HCT116 (cell line): Measurements from ENCODE around the gene BRD7. TPM values are rescaled to one million over a fixed set of nuclear protein-coding genes. Genes with fewer than 3 reads are reported as not detected.

Source experiments
- ATAC-seq: fragments of 200-7000 bp; cut with Tn5 transposase; 2 replicates; pipeline ENCODE4 v1.9.1; 2020; ENCODE audit warnings: mild to moderate bottlenecking, moderate library complexity
- BruUV-seq: library from RNA; stranded (reverse); fragments of 400-500 nt; replicated peaks from 2 replicates; lab custom pipeline; 2021; lab: Mats Ljungman, UMichigan
- CTCF ChIA-PET: fragments of 300-600 bp; sonication (Branson Sonifier 250); formaldehyde crosslinking; loops from one replicate; lab custom pipeline; 2021; ENCODE audit warnings: antibody characterized with exemption; lab: Charles Lee
- POLR2A ChIA-PET: fragments of 300-600, 350-600 bp; sonication (Branson Sonifier 250); formaldehyde crosslinking; loops from one replicate; lab custom pipeline; 2021; ENCODE audit warnings: antibody characterized with exemption; lab: Charles Lee
- RAD21 ChIA-PET, 2 experiments: fragments of 300-600 bp; sonication (Branson Sonifier 250); formaldehyde crosslinking; loops; one replicate each; lab custom pipeline; 2023; ENCODE audit warnings: low total read pairs in 2 of 2; ENCODE audit not compliant: uncharacterized antibody in 2 of 2, unreplicated experiment in 2 of 2, low non-redundant PET in 1 of 2; lab: Charles Lee
- DNase-seq: peaks from one replicate; pipeline ENCODE4 v3.0.0-alpha.2; 2010; ENCODE audit warnings: low read depth, low spot score
- H2AFZ ChIP-seq: fragments of 200-600 bp; shearing (Covaris generic), sonication (generic); 2 replicates; pipeline ENCODE4 v1.6.1; 2017; ENCODE audit warnings: low read depth, mixed run types, mixed read lengths, antibody characterized with exemption, low read length; ENCODE audit not compliant: poor library complexity, severe bottlenecking
- H3K27ac ChIP-seq: 2 replicates; pipeline ENCODE4 v1.5.1; 2012; ENCODE audit warnings: low read depth, low read length
- H3K27me3 ChIP-seq: fragments of 200-600 bp; sonication (generic); 2 replicates; pipeline ENCODE4 v1.6.1; 2016; ENCODE audit warnings: mixed run types, low read length, mixed read lengths; ENCODE audit not compliant: insufficient read depth
- H3K36me3 ChIP-seq, 2 experiments: fragments of 200-500 bp in 1 of 2; fragments of 200-600 bp in 1 of 2; sonication (Bioruptor generic) in 1 of 2; sonication (generic) in 1 of 2; 2 replicates each; pipeline versions ENCODE4 v1.5.1 to v1.6.1; 2014 to 2016; ENCODE audit warnings: low read length in 2 of 2, inconsistent platforms in 1 of 2, mixed read lengths in 1 of 2, mixed run types in 1 of 2; ENCODE audit not compliant: insufficient read depth in 2 of 2, control insufficient read depth in 1 of 2
- H3K4me1 ChIP-seq, 2 experiments: fragments of 200-600 bp in 1 of 2; sonication (generic) in 1 of 2; 2 replicates each; pipeline versions ENCODE4 v1.5.1 to v1.6.1; 2012 to 2017; ENCODE audit warnings: low read length in 2 of 2, inconsistent platforms in 1 of 2, mild to moderate bottlenecking in 1 of 2, mixed read lengths in 1 of 2, mixed run types in 1 of 2, moderate library complexity in 1 of 2; ENCODE audit not compliant: insufficient read depth in 2 of 2, control insufficient read depth in 1 of 2
- H3K4me2 ChIP-seq: fragments of 200-600 bp; sonication (generic); 2 replicates; pipeline ENCODE4 v1.6.1; 2017; ENCODE audit warnings: mixed run types, low read length, mixed read lengths
- H3K4me3 ChIP-seq, 2 experiments: fragments of 200-600 bp in 1 of 2; sonication (generic) in 1 of 2; replicated peaks in 1 of 2; 2 replicates each; pipeline ENCODE4 v1.5.1; 2011 to 2016; ENCODE audit warnings: low read length in 2 of 2, control low read depth in 1 of 2, low read depth in 1 of 2, mild to moderate bottlenecking in 1 of 2, mixed read lengths in 1 of 2, mixed run types in 1 of 2
- H3K79me2 ChIP-seq: fragments of 200-600 bp; sonication (generic); 2 replicates; pipeline ENCODE4 v1.6.1; 2017; ENCODE audit warnings: mild to moderate bottlenecking, mixed run types, low read length, moderate library complexity, mixed read lengths; ENCODE audit not compliant: insufficient read depth
- H3K9ac ChIP-seq: fragments of 200-600 bp; sonication (generic); 2 replicates; pipeline ENCODE4 v1.6.1; 2016; ENCODE audit warnings: low read length, mixed read lengths
- H3K9me2 ChIP-seq: fragments of 200-600 bp; sonication (generic), shearing (Covaris generic); 2 replicates; pipeline ENCODE4 v1.6.1; 2017; ENCODE audit warnings: mixed run types, mild to moderate bottlenecking, moderate library complexity; ENCODE audit not compliant: insufficient read depth
- H3K9me3 ChIP-seq, 2 experiments: fragments of 200-500 bp in 1 of 2; fragments of 200-600 bp in 1 of 2; sonication (Bioruptor generic) in 1 of 2; sonication (generic) in 1 of 2; 2 replicates each; pipeline ENCODE4 v1.6.1; 2014 to 2017; ENCODE audit warnings: low read length in 2 of 2, mixed read lengths in 2 of 2, inconsistent platforms in 1 of 2, low read depth in 1 of 2, mild to moderate bottlenecking in 1 of 2, mixed run types in 1 of 2, moderate library complexity in 1 of 2; ENCODE audit not compliant: control insufficient read depth in 1 of 2, insufficient read depth in 1 of 2
- H4K20me1 ChIP-seq: fragments of 200-600 bp; sonication (generic), shearing (Covaris generic); 2 replicates; pipeline ENCODE4 v1.6.1; 2017; ENCODE audit warnings: mixed run types, mild to moderate bottlenecking, moderate library complexity; ENCODE audit not compliant: insufficient read depth
- ATF3 ChIP-seq: IDR thresholded peaks from 2 replicates; pipeline ENCODE4 v1.6.1; 2012
- CBX3 ChIP-seq: IDR thresholded peaks from 2 replicates; pipeline ENCODE4 v1.6.1; 2012; ENCODE audit warnings: low read depth
- CEBPB ChIP-seq: IDR thresholded peaks from 2 replicates; pipeline ENCODE4 v1.6.1; 2012; ENCODE audit warnings: low read depth
- EGR1 ChIP-seq: IDR thresholded peaks from 2 replicates; pipeline ENCODE4 v1.6.1; 2012; ENCODE audit warnings: low read depth
- ELF1 ChIP-seq: IDR thresholded peaks from 2 replicates; pipeline ENCODE4 v1.6.1; 2012; ENCODE audit warnings: low read depth, borderline replicate concordance
- EZH2 ChIP-seq: fragments of 200-600 bp; sonication (generic); IDR thresholded peaks from 2 replicates; pipeline ENCODE4 v1.6.1; 2017; ENCODE audit warnings: antibody characterized with exemption, mixed run types
- EZH2phosphoT487 ChIP-seq: fragments of 200-600 bp; IDR thresholded peaks from 2 replicates; pipeline ENCODE4 v1.6.1; 2018; ENCODE audit warnings: antibody characterized with exemption, borderline replicate concordance
- FOSL1 ChIP-seq: IDR thresholded peaks from 2 replicates; pipeline ENCODE4 v1.6.1; 2012; ENCODE audit warnings: low read depth
- JUND ChIP-seq: IDR thresholded peaks from 2 replicates; pipeline ENCODE4 v1.6.1; 2012
- POLR2A ChIP-seq: IDR thresholded peaks from 2 replicates; pipeline ENCODE4 v1.7.0; 2011; ENCODE audit warnings: borderline replicate concordance; ENCODE audit not compliant: insufficient read depth, insufficient read length; ENCODE audit errors: extremely low read depth
- POLR2AphosphoS5 ChIP-seq: IDR thresholded peaks from 2 replicates; pipeline ENCODE4 v1.6.1; 2011; ENCODE audit warnings: mild to moderate bottlenecking, low read depth, low read length, moderate library complexity
- RAD21 ChIP-seq: IDR thresholded peaks from 2 replicates; pipeline ENCODE4 v1.6.1; 2012; ENCODE audit warnings: low read depth, mild to moderate bottlenecking
- REST ChIP-seq: IDR thresholded peaks from 2 replicates; pipeline ENCODE4 v1.6.1; 2012; ENCODE audit warnings: low read depth
- SIN3A ChIP-seq: IDR thresholded peaks from 2 replicates; pipeline ENCODE4 v1.6.1; 2012; ENCODE audit warnings: low read depth
- SP1 ChIP-seq: IDR thresholded peaks from 2 replicates; pipeline ENCODE4 v1.6.1; 2012; ENCODE audit warnings: low read depth
- SRF ChIP-seq: IDR thresholded peaks from 2 replicates; pipeline ENCODE4 v1.6.1; 2012; ENCODE audit warnings: low read depth
- TCF7L2 ChIP-seq: IDR thresholded peaks from 2 replicates; pipeline ENCODE4 v1.7.0; 2011; ENCODE audit warnings: borderline replicate concordance, inconsistent platforms; ENCODE audit not compliant: insufficient read depth, insufficient read length; ENCODE audit errors: extremely low read depth
- ZBTB33 ChIP-seq: IDR thresholded peaks from 2 replicates; pipeline ENCODE4 v1.6.1; 2011; ENCODE audit warnings: mild to moderate bottlenecking, low read length, moderate library complexity; ENCODE audit not compliant: insufficient replicate concordance; ENCODE audit errors: extremely low read depth
- ZFX ChIP-seq: fragments of 450-650 bp; IDR thresholded peaks from 2 replicates; pipeline ENCODE4 v1.6.1; 2017
- ZNF274 ChIP-seq: fragments of 200-500 bp; sonication (Bioruptor generic); IDR thresholded peaks from 2 replicates; pipeline ENCODE4 v1.6.1; 2014; ENCODE audit warnings: mild to moderate bottlenecking, low read depth, low read length, inconsistent platforms
- intact Hi-C: fragments of 100-400 bp; cut with micrococcal nuclease; formaldehyde crosslinking; loops from 2 replicates; pipeline ENCODE4 v1.10.0; 2022
- total RNA-seq: library from RNA; stranded (reverse); gene quantifications from one replicate; pipeline ENCODE4 v1.2.1, GENCODE V29; 2021; ENCODE audit not compliant: unreplicated experiment

BRD7 gene
- total RNA-seq, 1 experiment from 2014 or later, result 85.4 TPM

GRCh38 chr16:50294955-50295354 lies 73.8 kb downstream of the BRD7 start:
- ATAC-seq, result no peak
- BruUV-seq, result no TSS peak
- intact Hi-C loops, result no loop called here
- RAD21 ChIA-PET, result no interaction called here
- Histone ChIP-seq H3K27me3 (no peaks in the 10 kb centered on the region), H2AFZ (no peak overlapping the region), H4K20me1 (no peaks in the 10 kb centered on the region), H3K9ac (no peak overlapping the region), H3K79me2 (no peaks in the 10 kb centered on the region), H3K4me2 (no peak overlapping the region), H3K4me1 (no peaks in the 10 kb centered on the region), H3K9me3 (no peaks in the 10 kb centered on the region), H3K9me2 (no peaks in the 10 kb centered on the region), H3K36me3 (no peaks in the 10 kb centered on the region), H3K4me3 (no peak overlapping the region), H3K27ac (no peak overlapping the region)
- CTCF ChIA-PET, result no interaction called here
- no peak for DNase-seq
- TF ChIP-seq SP1 (no peak), POLR2AphosphoS5 (no peak), EGR1 (no peak), SRF (no peak), ATF3 (no peak), FOSL1 (no peak), POLR2A (no peak), CEBPB (no peak), EZH2 (no peak), JUND (no peak), CBX3 (no peak), RAD21 (no peak), EZH2phosphoT487 (no peak), SIN3A (no peak), ZBTB33 (no peak), REST (no peak), TCF7L2 (no peak), ZFX (no peak), ELF1 (no peak), ZNF274 (no peak)
- POLR2A ChIA-PET, result no interaction called here
